Body of pancreas (tissue), 4 donors: ENCODE results near the gene DYNLT2B.

Source experiments
- CTCF ChIP-seq, 7 experiments: fragments of 450-650 bp in 4 of 7; fragments of 200-600 bp in 3 of 7; sonication (generic) in 3 of 7; IDR thresholded peaks; one replicate each; pipeline ENCODE4 v1.5.1; 2016 to 2019; ENCODE audit warnings: antibody characterized with exemption in 7 of 7
- POLR2A ChIP-seq, 3 donors: fragments of 450-650 bp; IDR thresholded peaks; one replicate each; pipeline ENCODE4 v1.6.1; 2016; ENCODE audit warnings: antibody characterized with exemption in 3 of 3, mild to moderate bottlenecking in 2 of 3

- TF ChIP-seq CTCF (IDR thresholded peaks at IDR 0.05) = no peak
- TF ChIP-seq POLR2A (IDR thresholded peaks at IDR 0.05) = no peak
These were observed 31.0 kb downstream of the DYNLT2B start for GRCh38 chr3:196287090-196287439.
